Islet of Langerhans (tissue), 1 donor: ENCODE results near the gene SNX1.
"Not testable (repeated sequence)": the region's sequence is repeated elsewhere in the genome, so short reads cannot be mapped to it uniquely, and the experiment has no call there.

Source experiments
- FAIRE-seq: peaks from one replicate; lab custom pipeline; 2011; peaks lifted over from hg19 to GRCh38; lab: Jason Lieb, UNC

Gene SNX1

DNA sequence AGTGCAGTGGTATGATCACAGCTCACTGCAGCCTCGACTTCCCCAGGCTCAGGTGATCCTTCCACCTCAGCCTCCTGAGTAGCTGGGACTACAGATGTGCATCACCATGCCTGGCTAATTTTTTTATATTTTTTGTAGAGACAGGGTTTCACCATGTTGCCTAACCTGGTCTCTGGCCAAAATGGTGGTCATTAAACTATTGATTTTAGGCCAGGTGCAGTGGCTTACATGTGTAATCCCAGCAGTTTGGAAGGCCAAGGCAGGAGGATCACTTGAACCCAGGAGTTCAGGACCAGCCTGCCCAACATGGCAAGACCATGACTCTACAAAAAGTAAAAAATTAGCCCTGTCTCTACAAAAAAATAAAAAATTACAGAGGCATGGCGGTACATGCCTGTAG lies 24.5 kb downstream of the SNX1 start:
- FAIRE-seq: not testable (repeated sequence)

DNA sequence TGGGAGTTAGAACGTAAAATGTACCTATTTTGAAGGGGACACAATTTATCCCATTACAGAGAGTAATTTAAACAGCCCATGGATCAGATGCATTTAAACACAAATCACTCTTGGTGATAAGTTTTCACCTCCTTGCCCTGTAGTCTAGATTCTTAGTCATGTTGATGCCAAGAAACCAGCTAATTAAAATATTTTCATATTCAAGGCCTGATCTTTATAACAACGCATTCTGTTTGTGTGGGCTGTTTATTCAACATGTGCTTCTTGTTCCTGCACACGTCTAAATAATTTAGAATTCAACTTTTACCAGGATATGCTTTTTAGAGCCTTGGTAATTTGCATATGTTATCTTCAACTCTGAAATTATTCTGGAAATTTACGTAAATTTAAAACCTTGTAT lies 25.8 kb downstream of the SNX1 start:
- no peak for FAIRE-seq

DNA sequence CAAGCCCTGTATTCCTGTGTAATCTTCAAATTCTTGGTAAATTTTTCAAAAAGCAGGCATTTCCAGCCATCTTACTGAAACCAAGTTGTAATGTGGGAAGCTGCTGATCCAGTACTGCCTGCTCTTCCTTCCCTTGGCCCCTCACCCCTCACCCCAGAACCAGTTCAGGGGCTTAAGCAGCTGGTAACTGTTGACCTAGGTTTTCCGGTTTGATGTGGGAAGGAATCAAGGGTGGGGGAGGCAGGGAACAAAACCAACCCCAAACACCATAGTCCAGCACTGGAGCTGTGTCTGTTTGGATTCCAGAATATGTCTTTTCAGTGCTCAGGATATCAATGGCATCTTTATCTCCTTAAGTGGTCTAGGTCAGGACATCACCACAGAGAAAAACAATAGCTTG lies 26.7 kb downstream of the SNX1 start:
- no peak for FAIRE-seq

DNA sequence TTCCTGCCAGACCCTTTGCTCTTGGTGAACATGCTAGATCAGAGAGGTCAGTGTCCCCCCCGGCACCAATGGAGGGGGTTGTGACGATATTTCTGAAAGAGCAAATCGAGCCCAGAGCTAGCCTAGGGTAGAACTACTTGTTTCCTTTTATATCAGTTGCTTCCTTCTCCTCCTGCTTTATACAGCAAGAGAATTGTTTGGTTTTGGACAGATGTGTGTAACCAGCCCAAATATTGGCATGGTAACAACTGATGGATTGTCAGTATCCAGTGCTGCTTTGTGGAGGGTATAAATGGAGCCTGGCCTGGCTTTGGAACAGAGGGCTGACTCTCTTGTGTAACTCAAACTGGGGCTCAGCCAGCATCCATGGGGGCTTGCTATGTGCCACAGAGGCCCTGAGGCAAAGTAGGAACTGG lies 27.2 kb downstream of the SNX1 start:
- FAIRE-seq: no peak

DNA sequence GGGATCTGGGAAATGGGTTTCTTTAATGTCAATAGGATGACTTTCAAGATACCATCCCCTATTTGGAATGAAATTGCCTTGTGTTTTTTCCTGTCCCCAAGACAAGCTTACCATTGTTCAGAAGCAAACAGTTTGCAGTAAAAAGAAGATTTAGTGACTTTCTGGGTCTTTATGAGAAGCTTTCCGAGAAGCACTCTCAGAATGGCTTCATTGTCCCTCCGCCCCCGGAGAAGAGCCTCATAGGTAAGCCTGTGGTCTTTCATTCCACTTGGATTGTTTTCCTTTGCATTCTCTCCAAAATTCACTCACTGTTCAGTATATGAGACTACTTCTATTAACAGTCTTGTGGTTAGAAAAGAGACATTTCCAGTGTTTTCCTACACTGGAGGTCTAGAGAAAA lies 30.2 kb downstream of the SNX1 start:
- no peak for FAIRE-seq

DNA sequence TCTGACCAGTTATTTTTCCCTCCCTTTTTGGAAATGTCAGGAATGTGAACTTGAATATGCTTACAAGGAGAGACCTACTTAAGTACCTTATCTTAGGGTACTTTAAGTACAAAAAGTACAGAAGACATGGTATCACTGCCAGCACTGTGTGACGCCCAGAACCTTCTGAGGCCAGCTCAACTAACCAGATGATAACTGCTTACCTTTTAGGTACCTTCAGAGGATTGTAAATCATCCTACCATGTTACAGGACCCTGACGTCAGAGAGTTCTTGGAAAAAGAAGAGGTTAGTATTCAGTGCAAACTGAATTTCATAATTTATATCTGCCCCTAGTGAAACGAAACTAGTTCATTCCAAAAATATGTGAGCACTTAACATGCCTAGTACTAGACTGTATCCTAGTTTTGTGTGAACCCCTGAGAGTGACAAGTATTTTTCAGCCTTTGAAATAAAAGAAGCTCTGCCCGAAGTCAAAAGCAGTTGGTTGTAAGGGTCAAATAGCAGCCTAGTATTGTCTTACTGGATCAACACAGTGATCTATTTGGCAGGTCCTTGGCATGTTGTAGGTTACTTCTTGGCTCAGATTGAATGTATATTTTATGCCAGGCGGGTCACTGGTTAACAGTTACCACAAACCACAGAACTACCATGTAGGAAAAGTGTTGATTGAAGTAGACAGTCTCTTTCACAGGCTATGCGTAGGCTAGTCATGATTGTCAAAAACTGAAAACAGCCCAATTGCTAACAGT lies 31.9 kb downstream of the SNX1 start:
- no peak for FAIRE-seq

DNA sequence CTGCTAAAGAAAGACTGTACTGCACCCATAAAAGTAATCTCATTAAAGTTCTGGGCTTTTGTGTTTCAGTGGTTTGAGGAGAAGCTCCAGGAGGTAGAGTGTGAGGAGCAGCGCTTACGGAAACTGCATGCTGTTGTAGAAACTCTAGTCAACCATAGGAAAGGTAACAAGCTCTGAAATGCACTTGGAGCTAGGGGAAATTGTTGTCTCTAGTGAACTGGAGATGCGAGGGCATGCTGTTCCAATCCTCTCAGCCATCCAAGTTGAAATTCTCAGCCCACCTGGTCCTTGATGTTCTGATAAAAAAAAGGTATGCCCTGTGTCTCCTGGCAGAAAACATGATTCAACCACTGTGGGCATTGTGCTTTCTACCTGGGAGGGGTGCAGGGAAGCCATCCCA lies 34.4 kb downstream of the SNX1 start:
- no peak for FAIRE-seq

DNA sequence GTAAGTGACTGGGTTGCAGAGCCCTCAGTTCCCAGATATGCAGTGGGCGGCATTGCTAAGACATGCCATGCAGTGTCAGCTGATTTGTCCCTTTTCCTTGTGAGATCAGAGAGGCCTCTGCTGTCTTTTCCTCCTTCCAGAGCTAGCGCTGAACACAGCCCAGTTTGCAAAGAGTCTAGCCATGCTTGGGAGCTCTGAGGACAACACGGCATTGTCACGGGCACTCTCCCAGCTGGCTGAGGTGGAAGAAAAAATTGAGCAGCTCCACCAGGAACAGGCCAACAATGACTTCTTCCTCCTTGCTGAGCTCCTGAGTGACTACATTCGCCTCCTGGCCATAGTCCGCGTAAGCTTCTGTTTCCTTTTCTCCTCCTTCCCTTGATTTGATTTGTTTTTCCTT lies 35.8 kb downstream of the SNX1 start:
- FAIRE-seq: no peak

DNA sequence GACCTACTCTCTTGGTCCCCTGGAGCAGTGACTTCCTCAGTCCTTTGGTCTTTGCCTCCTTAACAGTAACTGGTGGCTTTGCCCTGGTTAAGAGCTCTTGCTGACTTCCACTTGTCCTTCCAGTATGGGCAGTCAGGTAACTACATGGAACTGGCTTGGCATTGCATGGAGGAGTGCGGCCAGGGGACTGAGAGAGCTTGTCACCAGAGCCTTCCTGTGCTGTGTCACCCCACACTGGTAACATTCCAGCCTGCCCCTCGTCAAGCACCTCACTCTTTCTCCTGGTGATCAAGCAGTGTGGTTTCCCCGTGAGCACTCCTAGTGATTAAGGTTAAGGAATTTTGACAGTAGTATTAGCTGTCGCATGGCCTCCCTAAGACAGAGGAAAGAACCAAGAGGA lies 36.4 kb downstream of the SNX1 start:
- FAIRE-seq: no peak

DNA sequence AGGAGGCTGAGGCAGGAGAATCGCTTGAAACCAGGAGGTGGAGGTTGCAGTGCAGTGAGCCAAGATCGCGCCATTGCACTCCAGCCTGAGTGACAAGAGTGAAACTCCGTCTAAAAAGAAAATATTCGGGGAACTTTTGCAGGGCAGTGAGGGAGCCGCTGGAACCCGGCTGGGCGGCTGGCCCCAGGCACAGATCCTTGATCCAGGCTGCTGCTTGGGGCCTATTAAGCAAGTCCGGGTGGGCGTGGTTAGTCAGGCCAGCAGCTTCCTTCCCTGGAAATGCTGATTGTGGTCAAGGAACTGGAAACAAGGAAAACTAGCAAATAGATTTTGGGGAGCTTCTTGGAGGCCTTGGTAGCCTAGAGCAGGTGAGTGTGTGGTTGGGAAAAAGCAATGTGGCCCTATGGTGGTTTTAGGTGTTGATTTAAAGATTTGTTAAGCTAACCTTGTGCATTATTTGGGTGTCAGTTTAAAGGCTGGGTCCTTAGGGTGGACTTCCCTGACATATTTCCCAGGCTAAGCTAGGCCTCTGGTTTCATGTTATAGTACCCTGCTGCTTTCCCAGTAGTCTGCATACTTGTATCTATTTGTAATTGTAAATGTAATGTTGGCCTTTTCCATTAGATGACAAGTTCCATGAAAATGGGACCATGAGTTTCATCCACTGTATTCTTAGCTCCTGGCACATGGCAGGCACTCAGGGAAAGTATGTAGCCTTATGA lies 38.0 kb downstream of the SNX1 start:
- no peak for FAIRE-seq

DNA sequence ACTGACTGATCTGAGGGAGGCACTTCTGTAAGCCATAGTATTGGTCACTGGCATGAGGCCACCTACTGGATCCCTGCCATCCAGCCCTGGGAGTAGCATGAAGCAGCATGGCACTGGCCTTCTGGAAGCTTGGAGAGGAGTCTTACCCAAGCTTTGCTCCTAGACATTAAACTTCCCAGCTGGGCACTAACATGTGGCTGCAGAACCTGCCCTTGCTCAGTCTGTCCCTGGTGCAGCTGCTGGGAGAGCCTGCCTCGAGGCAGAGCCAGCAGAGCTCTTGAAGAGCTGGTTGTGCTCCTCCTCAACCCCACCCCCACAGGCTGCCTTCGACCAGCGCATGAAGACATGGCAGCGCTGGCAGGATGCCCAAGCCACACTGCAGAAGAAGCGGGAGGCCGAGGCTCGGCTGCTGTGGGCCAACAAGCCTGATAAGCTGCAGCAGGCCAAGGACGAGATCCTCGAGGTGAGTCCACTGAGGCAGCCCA lies 38.6 kb downstream of the SNX1 start:
- FAIRE-seq: no peak

DNA sequence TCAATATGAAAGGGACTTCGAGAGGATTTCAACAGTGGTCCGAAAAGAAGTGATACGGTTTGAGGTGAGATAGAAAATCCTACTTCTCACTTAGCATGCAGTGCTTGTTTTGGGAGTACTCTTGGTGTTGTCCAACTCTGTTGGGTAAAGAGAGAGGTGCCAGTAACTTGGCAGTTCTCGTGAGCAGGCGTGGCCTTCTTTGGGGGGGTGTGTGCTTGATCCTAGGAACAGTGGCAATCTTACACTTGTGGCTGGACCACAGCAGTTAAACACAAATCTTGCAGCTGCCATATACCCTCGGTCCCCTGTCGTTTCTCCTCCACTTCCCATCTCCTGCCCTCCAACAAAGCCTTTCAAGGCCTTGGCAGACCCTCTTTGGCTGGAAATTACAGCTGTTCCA lies 40.6 kb downstream of the SNX1 start:
- FAIRE-seq: no peak

DNA sequence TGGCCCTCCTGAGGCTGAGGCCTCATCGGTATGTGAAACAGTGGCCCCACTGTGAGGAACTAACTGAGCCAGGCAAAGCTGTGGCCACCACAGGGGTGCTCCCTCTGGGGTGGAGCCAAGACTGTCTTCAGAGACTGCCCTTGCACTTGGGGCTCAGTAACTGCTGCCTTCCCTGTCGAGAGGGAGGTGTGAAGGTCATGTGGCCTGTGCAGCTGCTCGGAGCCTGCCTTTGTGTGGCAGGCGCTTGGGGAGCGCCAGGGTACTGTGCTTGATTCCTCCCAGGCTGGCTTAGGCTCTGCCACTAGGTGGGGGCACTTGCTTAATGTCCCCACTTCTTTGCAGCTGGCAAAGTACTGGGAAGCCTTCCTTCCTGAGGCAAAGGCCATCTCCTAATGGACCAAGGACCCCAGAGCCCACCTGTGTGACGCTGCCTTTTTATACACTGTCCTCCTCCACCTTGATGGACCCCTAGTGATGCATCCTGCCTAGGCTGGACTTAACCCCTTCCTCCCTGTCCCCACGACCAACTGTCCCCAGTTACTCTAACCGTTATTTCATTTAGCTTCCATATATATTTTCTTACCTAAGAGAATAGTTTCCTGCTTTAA lies 41.5 kb downstream of the SNX1 start:
- FAIRE-seq: no peak

DNA sequence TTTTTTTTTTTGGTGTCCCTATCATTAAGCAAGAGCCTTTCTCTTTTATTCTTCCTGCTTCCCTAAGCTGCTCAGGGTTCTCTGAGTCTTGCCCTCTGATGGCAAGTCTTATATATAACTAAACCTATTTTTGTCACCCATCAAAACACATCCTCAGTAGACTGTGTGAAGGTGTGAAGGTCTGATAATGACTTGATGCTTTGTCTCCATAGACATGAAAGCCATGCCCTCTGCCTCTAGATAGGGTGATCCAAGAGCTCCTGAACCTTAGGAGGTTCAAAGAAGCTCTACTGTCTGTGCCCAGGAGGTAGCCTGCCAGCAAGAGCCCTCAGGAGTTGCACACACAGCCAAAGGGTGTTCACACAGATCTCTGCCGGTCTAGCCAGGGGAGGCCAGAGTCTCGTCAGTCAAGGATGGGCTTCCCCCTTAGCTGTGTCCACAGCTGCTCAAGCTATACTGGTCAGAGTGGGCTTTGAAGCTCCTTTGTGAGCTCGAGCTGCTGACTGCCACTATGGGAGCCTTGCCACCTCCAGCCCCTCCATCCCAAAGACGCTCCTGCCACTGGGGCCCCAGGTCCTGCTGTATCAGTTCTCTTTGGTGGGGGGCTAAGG lies 42.7 kb downstream of the SNX1 start:
- FAIRE-seq: no peak

DNA sequence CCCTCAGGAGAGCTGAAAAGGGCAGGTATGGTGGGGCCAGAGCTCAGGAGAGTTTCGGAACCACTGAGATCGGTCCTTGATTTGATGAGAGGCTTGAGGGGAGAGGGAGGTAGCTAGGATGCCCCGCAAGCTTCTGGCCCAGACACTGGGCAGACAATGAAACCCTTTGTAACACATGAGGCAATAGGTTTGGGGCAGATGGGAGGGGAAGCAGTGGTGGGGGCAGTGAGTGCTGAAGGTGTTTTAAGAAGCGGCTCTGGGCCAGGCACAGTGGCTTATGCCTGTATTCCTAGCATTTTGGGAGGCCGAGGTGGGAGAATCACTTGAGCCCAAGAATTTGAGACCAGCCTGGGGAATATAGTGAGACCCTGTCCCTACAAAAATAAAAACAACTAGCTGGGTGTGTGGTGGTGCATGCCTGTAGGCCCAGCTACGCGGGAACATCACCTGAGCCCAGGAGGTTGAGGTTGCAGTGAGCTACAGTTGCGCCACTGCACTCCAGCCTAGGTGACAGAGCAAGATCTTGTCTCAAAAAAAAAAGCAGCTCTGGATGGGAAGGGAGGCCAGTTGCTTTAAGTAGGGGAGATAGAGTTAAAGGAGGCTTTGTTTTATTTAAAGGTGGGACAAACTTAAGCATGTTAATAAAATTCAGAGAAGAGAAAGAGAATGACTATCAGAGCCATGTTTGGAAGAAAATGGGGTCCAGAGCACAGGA lies 46.2 kb downstream of the SNX1 start:
- FAIRE-seq: no peak

DNA sequence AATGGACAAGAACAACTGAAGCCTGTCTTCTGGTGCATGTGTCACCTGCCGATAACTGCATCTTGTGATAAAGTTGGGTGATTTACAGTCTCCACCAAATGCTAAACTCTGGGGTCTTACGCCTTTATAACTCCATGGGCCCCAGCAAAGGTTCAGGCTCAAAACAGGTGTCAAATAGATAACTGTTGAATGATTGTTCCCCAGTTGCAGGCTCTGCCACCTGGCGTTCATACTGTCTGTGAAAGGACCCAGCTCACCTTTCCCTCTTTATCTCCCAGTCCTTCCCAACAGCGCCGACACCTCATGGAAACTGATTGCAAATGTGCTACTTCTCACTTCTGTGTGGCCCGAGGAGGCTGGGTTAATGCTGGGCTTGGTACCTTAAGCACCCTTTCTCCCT lies 47.5 kb downstream of the SNX1 start:
- FAIRE-seq: no peak

DNA sequence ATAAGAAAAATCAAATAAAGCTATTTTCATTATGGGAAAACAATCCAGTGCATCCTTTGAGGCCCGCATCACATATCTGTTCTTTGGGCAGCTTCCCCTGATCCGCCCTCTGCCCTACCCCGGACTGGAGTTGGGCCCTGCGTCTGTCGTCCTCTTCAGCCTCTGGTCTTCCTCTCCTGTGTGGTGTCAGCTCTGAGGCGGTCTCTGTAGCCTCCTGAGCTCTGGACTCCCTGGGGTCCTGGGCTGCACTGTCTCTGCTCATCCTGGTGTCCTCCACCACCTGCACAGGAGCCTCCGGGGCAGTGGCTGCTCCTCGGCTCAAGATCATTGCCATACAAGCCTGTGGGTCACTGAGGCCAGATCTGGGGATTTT lies 48.4 kb downstream of the SNX1 start:
- FAIRE-seq: no peak

DNA sequence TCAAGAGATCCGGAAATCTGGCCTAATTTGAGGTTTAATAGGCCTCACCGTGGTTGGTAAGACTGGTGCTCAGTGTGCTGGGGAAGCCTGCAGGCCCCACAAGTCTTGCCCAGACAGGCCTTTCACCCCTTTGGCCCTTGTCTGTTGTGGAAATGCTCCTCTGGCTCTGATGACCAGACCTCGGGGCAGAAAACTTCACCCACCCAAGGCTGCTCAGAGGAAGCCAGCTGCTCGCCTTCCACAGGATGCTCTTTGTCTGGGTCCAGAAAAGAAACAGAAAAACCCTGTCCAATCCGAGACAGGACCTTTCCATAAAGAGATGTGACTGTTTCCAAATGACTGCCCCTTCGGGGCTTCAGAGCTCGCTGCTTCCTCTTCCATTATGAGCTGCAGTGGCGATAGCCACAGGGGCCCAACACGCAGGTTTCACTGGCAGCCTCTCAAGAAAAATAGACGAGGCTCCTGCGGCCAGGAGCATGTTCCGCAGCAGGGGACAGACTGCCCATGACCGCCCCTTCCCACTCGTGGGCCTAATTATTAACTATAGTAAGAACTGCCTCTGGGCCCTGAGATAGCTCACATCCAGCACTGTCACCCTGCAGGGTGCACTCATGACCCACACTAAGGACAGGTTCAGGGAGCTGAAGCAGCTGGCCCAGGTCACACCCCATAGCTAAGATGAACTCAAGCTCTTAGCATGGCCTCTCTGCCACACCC lies 48.9 kb downstream of the SNX1 start:
- FAIRE-seq: no peak

DNA sequence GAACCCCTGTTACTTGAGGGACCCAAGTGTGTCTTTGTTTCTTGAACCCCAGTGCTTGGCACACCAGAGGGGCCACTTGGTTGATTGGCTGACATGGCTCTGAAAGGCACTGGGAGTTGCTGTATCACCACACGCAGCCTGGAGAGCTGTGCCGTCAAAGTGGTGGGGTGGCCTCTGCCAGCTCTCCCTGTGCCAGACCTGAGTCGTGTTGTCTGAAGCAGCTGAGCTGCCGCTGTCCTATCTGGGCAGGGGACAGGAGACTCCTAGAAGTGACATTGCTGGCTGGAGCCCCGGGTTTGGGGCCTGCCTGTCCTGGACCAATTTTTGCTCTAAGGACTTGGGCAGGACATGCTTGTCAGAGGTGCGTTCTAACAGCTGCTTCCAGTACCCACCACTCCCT lies 50.3 kb downstream of the SNX1 start:
- no peak for FAIRE-seq

DNA sequence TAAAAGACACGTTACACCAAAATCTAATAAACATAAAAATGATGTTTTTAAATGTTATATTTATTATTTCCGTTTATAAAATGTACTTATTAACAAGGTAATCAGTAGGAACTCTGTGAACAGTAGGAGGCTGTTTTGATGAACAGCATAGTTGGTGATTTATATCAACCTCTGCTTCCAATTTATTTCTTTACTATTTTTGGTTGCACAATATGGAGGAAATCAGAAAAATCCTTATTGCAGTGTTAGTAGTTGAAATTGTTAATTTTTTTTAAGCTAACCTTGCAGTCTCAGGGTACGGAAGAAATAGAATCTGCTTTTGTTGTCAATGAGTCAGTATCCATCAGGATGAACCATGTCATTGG lies 50.7 kb downstream of the SNX1 start:
- FAIRE-seq: no peak

DNA sequence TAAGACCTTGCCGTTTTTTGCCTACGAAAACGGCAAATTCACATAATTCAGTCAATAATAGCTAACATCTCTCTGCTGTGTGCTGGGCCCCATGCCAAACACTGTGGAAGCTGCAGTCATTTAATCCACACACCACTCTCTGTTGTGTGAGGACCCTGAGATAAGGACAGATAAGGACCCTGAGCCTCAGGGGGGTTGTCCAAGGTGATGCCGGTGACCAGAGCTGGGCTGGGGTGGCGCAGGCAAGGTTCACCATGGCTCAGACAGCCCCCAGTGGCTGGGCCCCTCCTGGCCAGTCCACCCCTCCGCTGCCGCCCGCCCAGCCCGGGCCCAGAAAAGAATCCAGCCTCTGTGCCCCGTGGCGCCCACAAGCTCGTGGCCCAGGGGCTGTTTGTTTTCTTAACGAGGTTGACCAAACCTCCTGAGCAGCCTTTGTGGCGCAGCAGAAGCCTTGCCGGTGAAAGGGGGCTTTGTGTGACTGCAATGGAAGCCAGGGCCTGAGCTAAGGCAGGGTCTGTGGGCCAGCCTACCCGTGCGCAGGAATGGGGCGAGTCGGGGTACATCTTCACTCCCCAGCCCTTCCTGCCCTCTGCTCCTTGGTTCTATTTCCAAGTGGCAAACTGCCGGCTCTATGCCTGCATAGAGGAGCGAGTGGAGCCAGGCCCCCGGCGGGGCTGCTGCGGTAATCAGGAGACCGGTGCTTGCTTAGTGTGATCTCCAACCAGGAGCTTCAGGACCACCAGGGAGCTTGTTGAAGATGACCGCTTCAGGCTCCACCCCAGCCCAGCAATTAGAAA lies 51.3 kb downstream of the SNX1 start:
- no peak for FAIRE-seq
